ENCODE measurements around the gene WLS.

Gene WLS

DNA sequence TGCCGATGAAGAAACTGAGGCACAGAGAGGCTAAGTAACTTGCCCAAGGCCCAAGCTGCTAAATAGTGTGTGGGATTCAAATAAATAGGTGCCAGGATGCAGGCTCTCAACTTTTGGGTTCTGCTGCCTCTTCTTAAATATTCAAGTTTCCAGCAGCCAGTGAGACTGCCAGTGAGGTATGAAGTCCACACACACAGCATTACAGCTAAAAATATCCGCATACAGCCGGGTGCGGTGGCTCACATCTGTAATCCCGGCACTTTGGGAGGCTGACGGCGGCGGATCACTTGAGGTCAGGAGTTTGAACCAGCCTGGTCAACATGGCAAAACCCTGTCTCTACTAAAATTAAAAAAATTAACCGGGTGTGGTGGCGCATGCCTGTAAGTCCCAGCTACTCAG is 103.5 kb downstream of the WLS start:
- no peak for DNase-seq

DNA sequence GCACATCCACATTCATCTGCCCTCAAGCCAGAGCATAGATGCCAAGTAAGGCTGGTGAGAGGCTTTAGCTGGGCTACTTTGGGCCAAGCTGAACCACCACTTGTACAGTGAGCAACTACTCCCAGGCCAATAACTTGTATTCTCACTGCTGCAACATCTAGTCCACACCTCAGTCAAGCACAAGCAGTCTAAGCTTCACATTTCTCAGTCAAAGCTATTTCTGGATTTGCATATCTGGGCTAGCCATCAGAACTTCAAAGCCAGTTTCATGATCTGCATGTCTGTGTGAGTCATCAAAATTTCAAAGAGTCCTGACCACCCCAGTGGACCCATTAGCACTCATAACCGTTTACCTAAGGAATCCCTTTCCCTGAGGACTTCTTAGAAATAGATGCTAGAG is 104.2 kb downstream of the WLS start:
- DNase-seq, result no peak

DNA sequence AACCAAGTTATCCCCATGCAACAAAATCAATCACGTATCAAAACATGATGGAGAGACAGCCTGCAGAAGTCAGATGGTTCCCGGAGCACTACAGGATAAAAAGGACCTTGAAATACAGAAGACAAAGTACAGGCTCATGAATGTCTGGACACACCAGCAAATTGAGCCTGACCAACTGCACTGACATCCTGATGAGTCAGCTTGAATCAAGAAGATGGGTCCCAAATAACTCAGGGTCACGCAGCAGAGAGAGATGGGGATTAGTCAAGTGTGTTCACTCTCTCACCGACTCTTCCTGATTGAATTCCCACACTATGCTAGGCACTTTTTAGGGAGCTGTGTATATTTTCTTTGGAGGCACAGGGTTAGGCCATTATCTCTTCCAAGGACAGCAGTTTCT is 110.8 kb downstream of the WLS start:
- no peak for DNase-seq

GRCh38 chr1:68120136-68120791 is 112.1 kb downstream of the WLS start:
- peak; percentile 60 for DNase-seq

- DNase-seq, result no peak
These were observed 112.9 kb downstream of the WLS start for GRCh38 chr1:68119445-68119844.

DNA sequence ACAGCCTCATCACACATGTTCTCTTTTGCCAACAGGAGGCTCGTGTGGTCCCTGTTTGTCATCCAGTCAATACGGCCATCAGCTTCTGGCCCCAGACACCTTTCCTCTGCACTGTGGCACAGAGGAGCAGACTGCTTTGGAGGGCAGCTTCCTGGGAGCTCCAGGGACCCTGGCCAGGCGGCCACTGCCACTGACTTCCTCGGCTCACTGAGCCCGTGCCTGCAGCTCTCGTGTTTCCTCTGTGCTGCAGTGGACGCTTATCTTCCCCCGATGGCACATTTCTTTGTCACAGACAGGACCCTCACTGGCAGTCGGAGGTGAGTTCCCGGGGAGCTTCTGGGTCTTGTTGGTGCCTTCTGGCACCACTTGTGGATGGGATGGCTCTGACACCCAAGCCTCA is 114.9 kb downstream of the WLS start:
- DNase-seq, result no peak

DNA sequence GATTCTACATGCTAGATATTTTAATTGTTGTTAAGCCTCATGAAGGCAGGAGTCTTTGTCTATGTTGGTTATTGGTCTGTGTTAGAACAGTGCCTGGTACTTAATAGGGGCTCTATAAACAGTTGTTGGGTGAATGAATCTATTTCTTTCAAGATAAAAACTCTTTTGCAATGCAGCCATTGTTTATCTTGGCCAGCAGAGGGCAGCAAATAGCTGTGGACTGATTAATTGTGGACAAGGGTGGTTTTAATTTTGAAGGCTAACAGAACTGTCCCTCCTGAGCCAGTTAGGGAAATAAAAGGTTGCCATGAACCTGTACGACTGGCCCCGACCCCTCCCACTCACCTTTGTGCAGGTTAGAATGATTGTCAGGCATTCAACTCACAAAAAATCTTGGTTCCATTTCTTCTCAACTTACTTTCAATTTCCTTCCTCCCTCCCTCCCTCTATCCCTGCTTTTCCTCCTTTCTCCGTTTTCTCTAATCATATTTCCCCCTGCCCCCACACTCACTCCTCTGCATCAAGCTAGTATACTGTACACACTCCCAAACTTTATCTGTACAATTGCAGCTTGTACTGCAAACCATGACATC is 115.6 kb downstream of the WLS start:
- DNase-seq, result peak; percentile 54

GRCh38 chr1:68115308-68115707 is 117.0 kb downstream of the WLS start:
- no peak for DNase-seq

- no peak for DNase-seq
These were observed 118.4 kb downstream of the WLS start for GRCh38 chr1:68113966-68114365.

DNA sequence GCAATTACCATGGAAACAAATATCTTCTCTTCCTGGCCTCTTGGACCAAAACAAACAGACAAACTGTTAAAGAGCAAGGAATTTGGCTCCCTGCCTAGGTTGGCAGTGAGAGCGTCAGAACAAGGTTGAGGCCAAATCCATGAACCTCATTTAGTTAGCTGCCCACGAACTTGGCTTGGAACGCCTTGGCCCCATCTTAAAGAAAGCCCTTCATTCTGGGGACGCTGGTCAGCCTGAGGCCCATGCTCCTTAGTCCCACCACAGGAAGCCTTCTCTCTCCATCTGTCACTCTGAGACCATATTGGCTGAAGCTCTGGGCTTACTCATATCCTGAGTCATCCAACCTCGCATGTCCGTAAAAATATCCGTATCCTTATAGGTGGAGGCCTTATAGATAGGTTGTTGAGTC is 119.5 kb downstream of the WLS start:
- DNase-seq, result no peak

DNA sequence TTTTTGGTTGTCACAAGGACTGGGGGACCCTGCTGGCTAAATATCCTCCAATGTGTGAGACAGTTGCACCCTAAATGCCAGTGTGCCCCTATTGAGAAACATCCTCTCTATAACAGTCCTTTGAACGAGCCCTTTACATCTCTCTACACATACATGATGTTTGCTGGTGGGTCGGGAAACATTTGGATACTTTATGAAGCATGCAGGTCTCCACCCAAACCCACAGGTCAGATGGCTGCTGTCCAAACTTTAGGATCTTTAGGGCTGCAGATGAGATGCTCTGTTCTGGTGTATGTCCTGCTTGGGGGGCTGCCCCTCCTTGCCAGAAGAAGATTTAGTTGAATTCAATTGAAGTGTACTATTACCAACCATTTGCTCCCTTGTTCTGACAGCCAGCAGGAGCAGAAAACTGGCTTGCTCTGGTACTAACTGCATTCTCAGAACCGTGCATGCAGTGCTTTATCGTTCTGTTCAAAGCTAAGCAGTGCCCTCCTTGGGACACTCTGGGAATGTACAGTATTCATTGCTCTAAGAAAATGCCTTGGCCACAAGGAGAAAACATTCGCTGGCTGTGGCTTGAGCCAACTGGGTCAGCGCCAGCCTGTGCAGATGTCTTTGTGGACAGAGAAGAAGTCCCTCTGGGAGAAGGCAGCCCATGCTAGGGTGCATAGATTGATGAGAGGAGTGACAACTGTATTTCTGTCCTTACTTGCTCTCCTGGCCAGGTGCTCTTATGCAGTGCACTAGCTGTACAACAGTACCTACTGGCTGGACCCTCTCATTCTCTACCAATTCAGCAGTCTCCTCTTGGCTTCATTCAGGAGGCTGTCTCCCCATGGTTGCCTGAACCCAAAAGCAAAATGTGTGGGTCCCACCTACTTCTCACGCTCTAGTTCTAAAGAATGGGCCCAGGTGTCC is 120.5 kb downstream of the WLS start:
- DNase-seq, result no peak

DNA sequence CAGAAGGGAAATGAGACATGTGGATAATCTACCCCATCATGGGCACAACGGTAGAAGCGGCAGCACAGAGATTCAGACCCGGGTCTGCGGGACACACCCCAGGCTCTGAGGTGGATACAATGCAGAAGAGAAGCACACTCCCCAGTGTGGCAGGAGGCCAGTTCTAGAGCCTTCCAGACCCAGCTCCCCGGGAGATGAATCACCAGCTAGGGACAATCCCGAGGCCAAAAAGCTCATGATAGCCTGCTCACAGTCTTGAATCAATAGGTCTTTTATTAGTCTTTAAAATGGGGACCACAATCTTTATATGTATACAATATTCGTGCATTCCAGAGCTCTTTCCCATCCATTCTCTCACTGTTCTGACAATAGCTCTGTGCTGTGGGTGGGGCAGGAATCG is 124.6 kb downstream of the WLS start:
- no peak for DNase-seq

- DNase-seq, result no peak
These were observed 128.3 kb downstream of the WLS start for GRCh38 chr1:68103884-68104554.

- DNase-seq, result no peak
These were observed 129.2 kb downstream of the WLS start for GRCh38 chr1:68103011-68103545.

- no peak for DNase-seq
These were observed 130.5 kb downstream of the WLS start for GRCh38 chr1:68101829-68102228.

DNA sequence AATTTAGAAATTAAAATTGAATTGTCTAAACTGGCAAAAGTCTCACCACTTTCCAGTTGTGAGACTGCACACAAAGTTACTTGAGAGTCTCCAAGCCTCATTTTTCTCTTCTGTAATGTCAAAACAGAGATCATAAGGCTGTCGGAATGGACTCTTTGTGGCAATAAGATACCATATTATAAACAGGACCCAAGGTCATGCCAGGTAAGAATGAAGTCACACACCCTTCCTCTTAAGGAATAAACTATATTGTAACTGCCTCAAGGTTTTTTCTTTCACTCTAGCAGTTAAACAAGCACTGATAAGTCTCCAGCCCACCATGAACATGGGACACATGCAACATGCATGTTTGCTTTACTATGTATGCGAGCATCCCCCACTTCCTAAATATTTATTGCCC is 131.8 kb downstream of the WLS start:
- DNase-seq, result no peak

- DNase-seq, result no peak
These were observed 138.6 kb downstream of the WLS start for GRCh38 chr1:68093737-68094136.

GRCh38 chr1:68087184-68087583 is 145.1 kb downstream of the WLS start:
- DNase-seq, result no peak

DNA sequence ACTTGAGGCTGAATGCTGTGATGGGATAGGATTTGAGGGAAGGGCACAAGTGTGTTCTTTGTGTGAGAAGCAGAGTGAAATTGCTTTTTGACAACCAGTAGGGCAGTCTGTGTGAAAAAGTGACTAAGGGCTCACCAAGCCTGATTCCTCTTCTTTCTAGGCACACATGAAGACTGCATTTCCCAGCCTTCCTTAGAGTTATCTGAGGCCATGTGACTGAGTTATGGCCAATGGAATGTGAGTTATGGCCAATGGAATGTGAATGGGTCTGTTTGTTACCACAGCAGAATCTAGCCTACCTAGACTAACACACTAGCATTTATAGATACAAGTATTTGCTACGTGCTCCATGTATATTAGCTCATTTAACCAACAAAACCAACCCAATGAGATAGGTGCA is 146.6 kb downstream of the WLS start:
- no peak for DNase-seq

DNA sequence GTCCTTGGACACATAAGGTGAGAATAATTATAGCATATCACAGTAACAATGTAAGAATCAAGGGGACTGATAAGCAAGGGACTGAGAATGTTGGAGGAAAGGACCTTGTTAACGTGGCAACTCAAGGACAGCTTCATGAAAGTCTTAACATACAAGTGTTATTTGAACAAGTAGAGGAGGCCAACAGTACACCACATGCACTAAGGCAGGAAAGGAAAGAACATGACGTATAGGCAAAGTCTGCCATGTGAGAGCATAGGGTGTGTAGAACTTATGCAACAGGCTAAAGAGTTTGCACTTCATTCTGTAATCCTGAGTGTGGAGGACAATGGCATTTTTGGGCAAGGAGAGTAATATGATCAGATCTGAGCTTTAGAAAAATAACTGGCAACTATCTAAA is 148.6 kb downstream of the WLS start:
- DNase-seq, result no peak

GRCh38 chr1:68081775-68082283 is 150.5 kb downstream of the WLS start:
- DNase-seq, result no peak

GRCh38 chr1:68078647-68079046 is 153.7 kb downstream of the WLS start:
- no peak for DNase-seq

All from activated CD4-positive, alpha-beta T cell treated with anti-CD3 and anti-CD28 coated beads, Interleukin-10, Interleukin-2, amounts not matched to agents 100 ng/mL and 50 ng/mL, durations not matched to agents 16 hours and 8 hours (primary cell).